GM12873 (cell line): ENCODE data around the gene NAT9.

Source experiments
- CTCF ChIP-seq: IDR thresholded peaks from 2 replicates; pipeline ENCODE4 v1.5.1; 2012; ENCODE audit warnings: low read depth, mild to moderate bottlenecking, moderate library complexity, low read length, control low read depth; ENCODE audit not compliant: insufficient read depth; ENCODE audit errors: missing control alignments

The NAT9 gene

GRCh38 chr17:74796866-74797265 lies 20.7 kb upstream of the NAT9 start:
- no peak for TF ChIP-seq CTCF

- TF ChIP-seq CTCF, result no peak
Observed at GRCh38 chr17:74796211-74796610, 20.1 kb upstream of the NAT9 start.

GRCh38 chr17:74795327-74796020 lies 19.3 kb upstream of the NAT9 start:
- TF ChIP-seq CTCF, result no peak

- TF ChIP-seq CTCF, result no peak
Observed at GRCh38 chr17:74792586-74793105, 16.5 kb upstream of the NAT9 start.

- TF ChIP-seq CTCF, result no peak
Observed at GRCh38 chr17:74790161-74791058, 14.3 kb upstream of the NAT9 start.

GRCh38 chr17:74786431-74787055 lies 10.4 kb upstream of the NAT9 start:
- no peak for TF ChIP-seq CTCF

- TF ChIP-seq CTCF, result no peak
Observed at GRCh38 chr17:74785981-74786360, 9.8 kb upstream of the NAT9 start.
